ENCODE measurements around the gene CFAP68. TPM values are rescaled to one million over a fixed set of nuclear protein-coding genes. Genes with fewer than 3 reads are reported as not detected.
A peak's percentile ranks its signal among the peaks of the same experiment; 100 is the strongest.

The CFAP68 gene
- total and polyA plus RNA-seq, 2 experiments from 2014 or later: 9.9 to 52.8 TPM

DNA sequence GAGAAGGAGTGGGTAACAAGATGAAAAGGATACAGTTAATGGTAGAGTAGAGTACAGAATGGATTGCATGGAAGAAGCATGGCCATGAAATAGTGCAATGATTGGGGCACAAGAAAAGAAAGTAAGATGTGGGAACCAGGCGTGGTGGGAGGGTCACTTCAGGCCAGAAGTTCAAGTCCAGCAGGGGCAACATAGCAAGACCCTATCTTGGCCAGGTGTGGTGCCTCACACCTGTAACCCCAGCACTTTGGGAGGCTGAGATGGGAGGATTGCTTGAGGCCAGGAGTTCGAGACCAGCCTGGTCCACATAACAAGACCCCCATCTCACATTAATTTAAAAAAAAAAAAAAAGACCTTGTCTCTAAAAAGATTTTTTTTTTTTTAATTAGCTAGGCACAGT is 38.0 kb downstream of the CFAP68 start:
- no peak for ATAC-seq

More for the DNA sequence above, 38.0 kb downstream of the CFAP68 start:
- no peak for DNase-seq (ENCODE audit: low spot score)
- Histone ChIP-seq H3K79me2 (replicated peaks; ENCODE audit: insufficient read depth) (no peaks in the 10 kb centered on the region), H4K20me1 (replicated peaks; ENCODE audit: insufficient read depth) (no peaks in the 10 kb centered on the region), H3K36me3 (ENCODE audit: insufficient read depth) (no peaks in the 10 kb centered on the region), H3K4me1 (ENCODE audit: insufficient read depth) (peaks cover 19% of the 10 kb centered on the region), H3K9me2 (ENCODE audit: insufficient read depth) (no peaks in the 10 kb centered on the region), H3K4me3 (no peak overlapping the region), H2AFZ (peak overlapping the region; percentile 14; the same call in 1 of the 2 replicates), H3F3A (replicated peaks; ENCODE audit: low read depth) (peaks cover 3% of the 10 kb centered on the region; the same call in 1 of the 2 replicates), H3K27ac (ENCODE audit: low read depth) (no peak overlapping the region), H3K4me2 (no peak overlapping the region), H3K27me3 (ENCODE audit: insufficient read depth) (no peaks in the 10 kb centered on the region)
- H3K36me3 Mint-ChIP-seq (ENCODE audit: low read depth): no peaks in the 10 kb centered on the region
- no peak overlapping the region for H3K27ac Mint-ChIP-seq
- peaks cover 3% of the 10 kb centered on the region; the same call in 1 of the 3 replicates for H3K9me3 Mint-ChIP-seq
- H3K27me3 Mint-ChIP-seq (ENCODE audit: insufficient read depth, low read depth, poor library complexity): peaks cover 9% of the 10 kb centered on the region
- H3K4me3 Mint-ChIP-seq: no peak overlapping the region
- H3K4me1 Mint-ChIP-seq: peaks cover 26% of the 10 kb centered on the region
- no peak for TF ChIP-seq POLR2AphosphoS5 (IDR thresholded peaks at IDR 0.05; ENCODE audit: low read depth)
- no peak for TF ChIP-seq EZH2phosphoT487 (IDR thresholded peaks at IDR 0.05; ENCODE audit: unreplicated experiment)
- no peak for TF ChIP-seq ZNF331 (CRISPR knock-in tag; IDR thresholded peaks at IDR 0.05; ENCODE audit: low read depth)
- no peak for TF ChIP-seq STAT1 (IDR thresholded peaks at IDR 0.05; ENCODE audit: unreplicated experiment)
- TF ChIP-seq EZH2 (IDR thresholded peaks at IDR 0.05; ENCODE audit: low read depth, unreplicated experiment): no peak
- TF ChIP-seq, protein P1, sequence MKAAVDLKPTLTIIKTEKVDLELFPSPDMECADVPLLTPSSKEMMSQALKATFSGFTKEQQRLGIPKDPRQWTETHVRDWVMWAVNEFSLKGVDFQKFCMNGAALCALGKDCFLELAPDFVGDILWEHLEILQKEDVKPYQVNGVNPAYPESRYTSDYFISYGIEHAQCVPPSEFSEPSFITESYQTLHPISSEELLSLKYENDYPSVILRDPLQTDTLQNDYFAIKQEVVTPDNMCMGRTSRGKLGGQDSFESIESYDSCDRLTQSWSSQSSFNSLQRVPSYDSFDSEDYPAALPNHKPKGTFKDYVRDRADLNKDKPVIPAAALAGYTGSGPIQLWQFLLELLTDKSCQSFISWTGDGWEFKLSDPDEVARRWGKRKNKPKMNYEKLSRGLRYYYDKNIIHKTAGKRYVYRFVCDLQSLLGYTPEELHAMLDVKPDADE (IDR thresholded peaks at IDR 0.05): no peak
- TF ChIP-seq NANOG (IDR thresholded peaks at IDR 0.05; ENCODE audit: borderline replicate concordance): no peak
- no peak for TF ChIP-seq JUNB (IDR thresholded peaks at IDR 0.05; ENCODE audit: unreplicated experiment)
- TF ChIP-seq, protein P2, sequence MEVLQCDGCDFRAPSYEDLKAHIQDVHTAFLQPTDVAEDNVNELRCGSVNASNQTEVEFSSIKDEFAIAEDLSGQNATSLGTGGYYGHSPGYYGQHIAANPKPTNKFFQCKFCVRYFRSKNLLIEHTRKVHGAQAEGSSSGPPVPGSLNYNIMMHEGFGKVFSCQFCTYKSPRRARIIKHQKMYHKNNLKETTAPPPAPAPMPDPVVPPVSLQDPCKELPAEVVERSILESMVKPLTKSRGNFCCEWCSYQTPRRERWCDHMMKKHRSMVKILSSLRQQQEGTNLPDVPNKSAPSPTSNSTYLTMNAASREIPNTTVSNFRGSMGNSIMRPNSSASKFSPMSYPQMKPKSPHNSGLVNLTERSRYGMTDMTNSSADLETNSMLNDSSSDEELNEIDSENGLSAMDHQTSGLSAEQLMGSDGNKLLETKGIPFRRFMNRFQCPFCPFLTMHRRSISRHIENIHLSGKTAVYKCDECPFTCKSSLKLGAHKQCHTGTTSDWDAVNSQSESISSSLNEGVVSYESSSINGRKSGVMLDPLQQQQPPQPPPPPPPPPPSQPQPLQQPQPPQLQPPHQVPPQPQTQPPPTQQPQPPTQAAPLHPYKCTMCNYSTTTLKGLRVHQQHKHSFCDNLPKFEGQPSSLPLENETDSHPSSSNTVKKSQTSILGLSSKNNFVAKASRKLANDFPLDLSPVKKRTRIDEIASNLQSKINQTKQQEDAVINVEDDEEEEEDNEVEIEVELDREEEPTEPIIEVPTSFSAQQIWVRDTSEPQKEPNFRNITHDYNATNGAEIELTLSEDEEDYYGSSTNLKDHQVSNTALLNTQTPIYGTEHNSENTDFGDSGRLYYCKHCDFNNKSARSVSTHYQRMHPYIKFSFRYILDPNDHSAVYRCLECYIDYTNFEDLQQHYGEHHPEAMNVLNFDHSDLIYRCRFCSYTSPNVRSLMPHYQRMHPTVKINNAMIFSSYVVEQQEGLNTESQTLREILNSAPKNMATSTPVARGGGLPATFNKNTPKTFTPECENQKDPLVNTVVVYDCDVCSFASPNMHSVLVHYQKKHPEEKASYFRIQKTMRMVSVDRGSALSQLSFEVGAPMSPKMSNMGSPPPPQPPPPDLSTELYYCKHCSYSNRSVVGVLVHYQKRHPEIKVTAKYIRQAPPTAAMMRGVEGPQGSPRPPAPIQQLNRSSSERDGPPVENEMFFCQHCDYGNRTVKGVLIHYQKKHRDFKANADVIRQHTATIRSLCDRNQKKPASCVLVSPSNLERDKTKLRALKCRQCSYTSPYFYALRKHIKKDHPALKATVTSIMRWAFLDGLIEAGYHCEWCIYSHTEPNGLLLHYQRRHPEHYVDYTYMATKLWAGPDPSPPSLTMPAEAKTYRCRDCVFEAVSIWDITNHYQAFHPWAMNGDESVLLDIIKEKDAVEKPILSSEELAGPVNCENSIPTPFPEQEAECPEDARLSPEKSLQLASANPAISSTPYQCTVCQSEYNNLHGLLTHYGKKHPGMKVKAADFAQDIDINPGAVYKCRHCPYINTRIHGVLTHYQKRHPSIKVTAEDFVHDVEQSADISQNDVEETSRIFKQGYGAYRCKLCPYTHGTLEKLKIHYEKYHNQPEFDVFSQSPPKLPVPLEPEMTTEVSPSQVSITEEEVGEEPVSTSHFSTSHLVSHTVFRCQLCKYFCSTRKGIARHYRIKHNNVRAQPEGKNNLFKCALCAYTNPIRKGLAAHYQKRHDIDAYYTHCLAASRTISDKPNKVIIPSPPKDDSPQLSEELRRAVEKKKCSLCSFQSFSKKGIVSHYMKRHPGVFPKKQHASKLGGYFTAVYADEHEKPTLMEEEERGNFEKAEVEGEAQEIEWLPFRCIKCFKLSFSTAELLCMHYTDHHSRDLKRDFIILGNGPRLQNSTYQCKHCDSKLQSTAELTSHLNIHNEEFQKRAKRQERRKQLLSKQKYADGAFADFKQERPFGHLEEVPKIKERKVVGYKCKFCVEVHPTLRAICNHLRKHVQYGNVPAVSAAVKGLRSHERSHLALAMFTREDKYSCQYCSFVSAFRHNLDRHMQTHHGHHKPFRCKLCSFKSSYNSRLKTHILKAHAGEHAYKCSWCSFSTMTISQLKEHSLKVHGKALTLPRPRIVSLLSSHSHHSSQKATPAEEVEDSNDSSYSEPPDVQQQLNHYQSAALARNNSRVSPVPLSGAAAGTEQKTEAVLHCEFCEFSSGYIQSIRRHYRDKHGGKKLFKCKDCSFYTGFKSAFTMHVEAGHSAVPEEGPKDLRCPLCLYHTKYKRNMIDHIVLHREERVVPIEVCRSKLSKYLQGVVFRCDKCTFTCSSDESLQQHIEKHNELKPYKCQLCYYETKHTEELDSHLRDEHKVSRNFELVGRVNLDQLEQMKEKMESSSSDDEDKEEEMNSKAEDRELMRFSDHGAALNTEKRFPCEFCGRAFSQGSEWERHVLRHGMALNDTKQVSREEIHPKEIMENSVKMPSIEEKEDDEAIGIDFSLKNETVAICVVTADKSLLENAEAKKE (CRISPR knock-in tag; IDR thresholded peaks at IDR 0.05): no peak
- TF ChIP-seq, protein P3, sequence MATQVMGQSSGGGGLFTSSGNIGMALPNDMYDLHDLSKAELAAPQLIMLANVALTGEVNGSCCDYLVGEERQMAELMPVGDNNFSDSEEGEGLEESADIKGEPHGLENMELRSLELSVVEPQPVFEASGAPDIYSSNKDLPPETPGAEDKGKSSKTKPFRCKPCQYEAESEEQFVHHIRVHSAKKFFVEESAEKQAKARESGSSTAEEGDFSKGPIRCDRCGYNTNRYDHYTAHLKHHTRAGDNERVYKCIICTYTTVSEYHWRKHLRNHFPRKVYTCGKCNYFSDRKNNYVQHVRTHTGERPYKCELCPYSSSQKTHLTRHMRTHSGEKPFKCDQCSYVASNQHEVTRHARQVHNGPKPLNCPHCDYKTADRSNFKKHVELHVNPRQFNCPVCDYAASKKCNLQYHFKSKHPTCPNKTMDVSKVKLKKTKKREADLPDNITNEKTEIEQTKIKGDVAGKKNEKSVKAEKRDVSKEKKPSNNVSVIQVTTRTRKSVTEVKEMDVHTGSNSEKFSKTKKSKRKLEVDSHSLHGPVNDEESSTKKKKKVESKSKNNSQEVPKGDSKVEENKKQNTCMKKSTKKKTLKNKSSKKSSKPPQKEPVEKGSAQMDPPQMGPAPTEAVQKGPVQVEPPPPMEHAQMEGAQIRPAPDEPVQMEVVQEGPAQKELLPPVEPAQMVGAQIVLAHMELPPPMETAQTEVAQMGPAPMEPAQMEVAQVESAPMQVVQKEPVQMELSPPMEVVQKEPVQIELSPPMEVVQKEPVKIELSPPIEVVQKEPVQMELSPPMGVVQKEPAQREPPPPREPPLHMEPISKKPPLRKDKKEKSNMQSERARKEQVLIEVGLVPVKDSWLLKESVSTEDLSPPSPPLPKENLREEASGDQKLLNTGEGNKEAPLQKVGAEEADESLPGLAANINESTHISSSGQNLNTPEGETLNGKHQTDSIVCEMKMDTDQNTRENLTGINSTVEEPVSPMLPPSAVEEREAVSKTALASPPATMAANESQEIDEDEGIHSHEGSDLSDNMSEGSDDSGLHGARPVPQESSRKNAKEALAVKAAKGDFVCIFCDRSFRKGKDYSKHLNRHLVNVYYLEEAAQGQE (IDR thresholded peaks at IDR 0.05; ENCODE audit: unreplicated experiment): no peak

All from GM23338 (cell line).